MCF 10A (cell line): ENCODE measurements around the gene PEX14. TPM values are rescaled to one million over a fixed set of nuclear protein-coding genes. Genes with fewer than 3 reads are reported as not detected.
"Not testable (repeated sequence)": the region's sequence is repeated elsewhere in the genome, so short reads cannot be mapped to it uniquely, and the experiment has no call there.

Experiments used
- BruUV-seq: library from RNA; stranded (reverse); fragments of 400-500 nt; replicated peaks from 2 replicates; lab custom pipeline; 2021; lab: Mats Ljungman, UMichigan
- CTCF ChIA-PET: fragments of 300-600 bp; sonication (Branson Sonifier 250); formaldehyde crosslinking; extraction: SDS; loops from one replicate; lab custom pipeline; 2021; ENCODE audit warnings: antibody characterized with exemption, inconsistent platforms; lab: Yijun Ruan, JAX
- POLR2A ChIA-PET: fragments of 300-600, 350-650 bp; sonication (Branson Sonifier 250); formaldehyde crosslinking; extraction: SDS; loops from one replicate; lab custom pipeline; 2020; ENCODE audit warnings: antibody characterized with exemption, inconsistent platforms; lab: Yijun Ruan, JAX
- DNase-seq: peaks from one replicate; pipeline ENCODE4 v3.0.0-alpha.2; 2018; ENCODE audit not compliant: unreplicated experiment
- H3K27ac Mint-ChIP-seq: one replicate; pipeline ENCODE4 v1.8.0; 2022; ENCODE audit warnings: mild to moderate bottlenecking, low read depth, mixed read lengths; ENCODE audit not compliant: unreplicated experiment
- H3K27me3 Mint-ChIP-seq: one replicate; pipeline ENCODE4 v1.8.0; 2022; ENCODE audit warnings: mixed read lengths; ENCODE audit not compliant: insufficient read depth, unreplicated experiment
- H3K36me3 Mint-ChIP-seq: one replicate; pipeline ENCODE4 v1.8.0; 2022; ENCODE audit warnings: mild to moderate bottlenecking, moderate library complexity, mixed read lengths; ENCODE audit not compliant: insufficient read depth, unreplicated experiment
- H3K4me1 Mint-ChIP-seq: one replicate; pipeline ENCODE4 v1.8.0; 2022; ENCODE audit warnings: mixed read lengths; ENCODE audit not compliant: insufficient read depth, unreplicated experiment
- H3K4me3 Mint-ChIP-seq: one replicate; pipeline ENCODE4 v1.8.0; 2022; ENCODE audit warnings: mild to moderate bottlenecking, moderate library complexity, mixed read lengths; ENCODE audit not compliant: unreplicated experiment
- H3K9me3 Mint-ChIP-seq: one replicate; pipeline ENCODE4 v1.8.0; 2022; ENCODE audit warnings: mixed read lengths; ENCODE audit not compliant: unreplicated experiment
- intact Hi-C: fragments of 100-400 bp; cut with micrococcal nuclease; formaldehyde crosslinking; loops from 2 replicates; pipeline ENCODE4 v1.14.1; 2022
- total RNA-seq: library from RNA; stranded (reverse); gene quantifications from 2 replicates; pipeline ENCODE4 v1.2.3, GENCODE V29; 2022
- TF ChIP-seq, protein P1 (sequence below): fragments of 200-600 bp; IDR thresholded peaks from one replicate; pipeline ENCODE4 v1.8.0; 2022; ENCODE audit warnings: antibody characterized with exemption, mild to moderate bottlenecking; ENCODE audit not compliant: unreplicated experiment

The PEX14 gene
- total RNA-seq, 1 experiment from 2014 or later, result 22.2 TPM

DNA sequence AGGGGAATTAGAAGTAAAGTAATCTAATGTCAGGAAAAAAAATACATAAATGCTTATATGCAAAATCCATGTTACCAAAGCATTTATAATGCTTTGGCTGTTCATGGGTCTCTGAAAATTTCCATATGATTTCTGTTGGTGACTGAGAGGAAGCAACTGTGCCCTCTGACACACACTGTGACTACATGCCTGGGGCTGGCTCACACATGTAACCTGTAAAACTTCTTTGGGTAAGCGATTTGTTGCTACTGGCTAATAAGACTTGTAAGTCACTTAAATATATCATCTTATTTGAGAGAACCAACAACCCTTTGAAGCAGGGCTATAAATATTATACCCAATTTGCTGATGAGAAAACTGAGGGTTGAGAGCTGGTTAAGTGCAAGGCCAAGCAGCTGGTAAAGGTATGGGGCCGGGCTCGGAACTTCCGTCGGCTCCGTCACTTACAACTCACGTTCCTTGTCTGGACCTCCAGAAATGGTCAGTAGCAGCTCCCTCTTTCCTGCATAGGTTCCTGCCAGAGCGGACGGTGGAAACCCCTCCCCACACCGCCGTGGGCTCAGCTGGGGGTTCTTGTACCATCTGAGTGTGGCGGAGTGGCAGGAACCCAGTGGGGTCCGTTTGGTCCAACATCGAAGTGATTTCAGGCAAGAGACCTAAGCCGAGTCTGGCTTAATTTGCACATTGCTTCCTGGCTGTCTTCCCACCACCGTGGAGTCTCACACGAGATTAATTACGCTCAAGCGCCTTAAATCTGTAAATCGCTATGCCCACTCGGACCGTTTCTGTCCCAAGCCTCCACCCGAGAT lies 3.1 kb upstream of the PEX14 start:
- Mint-ChIP-seq H3K4me3 (peak overlapping the region; percentile 97), H3K36me3 (peaks cover 32% of the 10 kb centered on the region), H3K4me1 (peaks cover 7% of the 10 kb centered on the region), H3K27ac (peak overlapping the region; percentile 94), H3K27me3 (no peaks in the 10 kb centered on the region), H3K9me3 (no peaks in the 10 kb centered on the region)
- TF ChIP-seq, protein P1, sequence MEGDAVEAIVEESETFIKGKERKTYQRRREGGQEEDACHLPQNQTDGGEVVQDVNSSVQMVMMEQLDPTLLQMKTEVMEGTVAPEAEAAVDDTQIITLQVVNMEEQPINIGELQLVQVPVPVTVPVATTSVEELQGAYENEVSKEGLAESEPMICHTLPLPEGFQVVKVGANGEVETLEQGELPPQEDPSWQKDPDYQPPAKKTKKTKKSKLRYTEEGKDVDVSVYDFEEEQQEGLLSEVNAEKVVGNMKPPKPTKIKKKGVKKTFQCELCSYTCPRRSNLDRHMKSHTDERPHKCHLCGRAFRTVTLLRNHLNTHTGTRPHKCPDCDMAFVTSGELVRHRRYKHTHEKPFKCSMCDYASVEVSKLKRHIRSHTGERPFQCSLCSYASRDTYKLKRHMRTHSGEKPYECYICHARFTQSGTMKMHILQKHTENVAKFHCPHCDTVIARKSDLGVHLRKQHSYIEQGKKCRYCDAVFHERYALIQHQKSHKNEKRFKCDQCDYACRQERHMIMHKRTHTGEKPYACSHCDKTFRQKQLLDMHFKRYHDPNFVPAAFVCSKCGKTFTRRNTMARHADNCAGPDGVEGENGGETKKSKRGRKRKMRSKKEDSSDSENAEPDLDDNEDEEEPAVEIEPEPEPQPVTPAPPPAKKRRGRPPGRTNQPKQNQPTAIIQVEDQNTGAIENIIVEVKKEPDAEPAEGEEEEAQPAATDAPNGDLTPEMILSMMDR, result no peak
- ChIA-PET CTCF (interaction anchor here (0.8 kb wide), 1 partner anchor 41 kb away, joined by 3 read pairs; the partner anchor contains the start of gene CENPS), POLR2A (interaction anchor here (0.5 to 2.6 kb wide), 9 partner anchors 10 to 1290 kb away, joined by 3 to 23 read pairs (median 4); partner anchors contain the start of gene CENPS)
- DNase-seq, result no peak
- intact Hi-C loops, result no loop called here
- TSS peak; percentile 71 for BruUV-seq

- peak; percentile 96 for DNase-seq
- H3K9me3 Mint-ChIP-seq, result no peaks in the 10 kb centered on the region
- ChIA-PET POLR2A (interaction anchor here (0.7 to 2.6 kb wide), 10 partner anchors 13 to 428 kb away, joined by 3 to 23 read pairs (median 5); partner anchors contain the start of gene KIF1B), CTCF (interaction anchor here (0.5 to 1.4 kb wide), 2 partner anchors 22 to 25 kb away, joined by 3 to 4 read pairs; no protein-coding TSS in a partner anchor)
- intact Hi-C loops, result no loop called here
- peaks cover 24% of the 10 kb centered on the region for H3K36me3 Mint-ChIP-seq
- H3K4me1 Mint-ChIP-seq, result peaks cover 7% of the 10 kb centered on the region
- BruUV-seq, result no TSS peak
- TF ChIP-seq, protein P1, result no peak
- no peaks in the 10 kb centered on the region for H3K27me3 Mint-ChIP-seq
- peak within 1 kb of the TSS; percentile 94 for H3K27ac Mint-ChIP-seq
- peak within 1 kb of the TSS; percentile 97 for H3K4me3 Mint-ChIP-seq
These were observed 2.3 kb upstream of the PEX14 start, which contains the start of gene DFFA for GRCh38 chr1:10472220-10473144. Gene DFFA (minus strand): TSS chr1:10472529. CDS start chr1:10472458, 71 bp downstream.

DNA sequence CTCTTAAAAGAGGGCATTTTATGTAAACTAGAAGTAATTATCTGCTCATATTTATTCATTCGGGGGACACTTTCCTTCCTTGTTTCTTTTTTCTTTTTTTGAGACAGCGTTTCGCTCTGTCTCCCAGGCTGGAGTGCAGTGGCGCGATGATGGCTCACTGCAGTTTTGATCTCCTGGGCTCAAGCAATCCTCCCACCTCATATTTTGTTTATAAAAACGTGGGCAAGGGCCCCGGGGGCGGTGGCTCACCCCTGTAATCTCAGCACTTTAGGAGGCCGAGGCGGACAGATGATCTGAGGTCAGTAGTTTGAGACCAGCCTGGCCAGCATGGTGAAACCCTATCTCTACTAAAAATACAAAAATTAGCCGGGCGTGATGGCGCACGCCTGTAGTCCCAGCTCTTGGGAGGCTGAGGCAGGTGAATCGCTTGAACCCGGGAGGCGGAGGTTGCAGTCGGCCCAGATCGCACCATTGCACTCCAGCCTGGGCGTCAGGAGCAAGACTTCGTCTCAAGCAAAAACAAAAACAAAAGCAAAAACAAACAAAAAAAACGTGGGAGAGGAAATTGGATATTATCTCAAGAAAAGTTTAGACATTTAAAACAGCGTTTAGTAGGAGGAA lies 1.5 kb upstream of the PEX14 start:
- H3K4me3 Mint-ChIP-seq, result peak overlapping the region; percentile 97
- DNase-seq, result no peak
- no TSS peak for BruUV-seq
- no peaks in the 10 kb centered on the region for H3K9me3 Mint-ChIP-seq
- ChIA-PET POLR2A (interaction anchor here (0.7 to 3.4 kb wide), 10 partner anchors 13 to 351 kb away, joined by 3 to 23 read pairs (median 6); partner anchors contain the start of gene KIF1B), CTCF (interaction anchor here (0.7 to 1.4 kb wide), 2 partner anchors 21 to 405 kb away, joined by 3 to 4 read pairs; no protein-coding TSS in a partner anchor)
- TF ChIP-seq, protein P1, result no peak
- intact Hi-C loops, result no loop called here
- H3K4me1 Mint-ChIP-seq, result peaks cover 7% of the 10 kb centered on the region
- H3K27ac Mint-ChIP-seq, result no peak overlapping the region
- peaks cover 16% of the 10 kb centered on the region for H3K36me3 Mint-ChIP-seq
- H3K27me3 Mint-ChIP-seq, result no peaks in the 10 kb centered on the region

- H3K9me3 Mint-ChIP-seq, H3K4me1 Mint-ChIP-seq, H3K36me3 Mint-ChIP-seq, DNase-seq, H3K27me3 Mint-ChIP-seq, intact Hi-C loops, BruUV-seq: not testable (repeated sequence)
- peak overlapping the region; percentile 90 for H3K27ac Mint-ChIP-seq
- POLR2A ChIA-PET, result interaction anchor here (1.1 to 3.4 kb wide), 3 partner anchors 15 to 21 kb away, joined by 3 to 14 read pairs (median 4); no protein-coding TSS in a partner anchor
- CTCF ChIA-PET, result interaction anchor here (0.5 to 1.6 kb wide), 2 partner anchors 21 to 28 kb away, joined by 3 to 15 read pairs; no protein-coding TSS in a partner anchor
- peak overlapping the region; percentile 98 for H3K4me3 Mint-ChIP-seq
These were observed 489 bp upstream of the PEX14 start for GRCh38 chr1:10474309-10474612.
